ENCODE data around the gene RPS3A.

DNA sequence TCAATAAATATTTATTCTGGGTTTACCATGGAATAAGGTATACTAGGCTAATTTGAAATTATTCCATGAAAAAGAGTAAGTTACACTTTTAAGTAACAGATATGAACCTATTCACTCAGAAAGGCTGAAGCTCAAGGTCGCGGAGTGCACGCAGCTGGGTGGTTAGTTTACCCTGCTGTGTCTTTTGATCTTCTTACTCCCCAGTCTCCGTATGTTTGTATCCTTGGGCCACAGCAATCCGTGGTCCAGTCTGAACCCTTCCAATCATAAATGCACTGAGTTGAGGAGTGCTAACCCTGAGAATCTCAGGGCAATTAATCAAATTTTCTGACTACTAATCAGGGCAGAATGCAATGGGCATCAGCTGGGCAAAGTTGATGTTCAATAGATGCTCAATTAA, 33.9 kb downstream of the RPS3A start:
- TF ChIP-seq, protein P1, sequence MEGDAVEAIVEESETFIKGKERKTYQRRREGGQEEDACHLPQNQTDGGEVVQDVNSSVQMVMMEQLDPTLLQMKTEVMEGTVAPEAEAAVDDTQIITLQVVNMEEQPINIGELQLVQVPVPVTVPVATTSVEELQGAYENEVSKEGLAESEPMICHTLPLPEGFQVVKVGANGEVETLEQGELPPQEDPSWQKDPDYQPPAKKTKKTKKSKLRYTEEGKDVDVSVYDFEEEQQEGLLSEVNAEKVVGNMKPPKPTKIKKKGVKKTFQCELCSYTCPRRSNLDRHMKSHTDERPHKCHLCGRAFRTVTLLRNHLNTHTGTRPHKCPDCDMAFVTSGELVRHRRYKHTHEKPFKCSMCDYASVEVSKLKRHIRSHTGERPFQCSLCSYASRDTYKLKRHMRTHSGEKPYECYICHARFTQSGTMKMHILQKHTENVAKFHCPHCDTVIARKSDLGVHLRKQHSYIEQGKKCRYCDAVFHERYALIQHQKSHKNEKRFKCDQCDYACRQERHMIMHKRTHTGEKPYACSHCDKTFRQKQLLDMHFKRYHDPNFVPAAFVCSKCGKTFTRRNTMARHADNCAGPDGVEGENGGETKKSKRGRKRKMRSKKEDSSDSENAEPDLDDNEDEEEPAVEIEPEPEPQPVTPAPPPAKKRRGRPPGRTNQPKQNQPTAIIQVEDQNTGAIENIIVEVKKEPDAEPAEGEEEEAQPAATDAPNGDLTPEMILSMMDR (IDR thresholded peaks at IDR 0.05), result no peak
- TF ChIP-seq POLR2AphosphoS5 (IDR thresholded peaks at IDR 0.05; ENCODE audit: low read depth, low read length) (no peak), TCF7L2 (IDR thresholded peaks at IDR 0.05; ENCODE audit: low read depth, low read length) (no peak), REST (IDR thresholded peaks at IDR 0.05; ENCODE audit: insufficient read depth in 1 of 2, low read depth in 2 of 2, low read length in 1 of 2) (no peak), SIN3A (IDR thresholded peaks at IDR 0.05; ENCODE audit: borderline replicate concordance, insufficient read depth, low read depth, low read length) (no peak)
